Right ventricle myocardium superior (tissue), 1 donor: ENCODE results near the gene USPL1. TPM values are rescaled to one million over a fixed set of nuclear protein-coding genes. Genes with fewer than 3 reads are reported as not detected.

Source experiments
- total RNA-seq: library from RNA; stranded (reverse); fragmentation: NEBNext Ultra II Directional; extraction: Animal tissue kit (Norgen Biotek cat#: 25700); gene quantifications from one replicate; pipeline ENCODE4 v1.2.1, GENCODE V29; 2021
- donor health status: DM: no; HTN: yes; CAD: no; lungs with severe emphysema.

The USPL1 gene
- total RNA-seq, 1 donor from 2014 or later, result 8.8 TPM

Other genes starting within 250 kb of the USPL1 start
- not detected for gene UBE2L5, start 195.4 kb upstream of the USPL1 start, total RNA-seq
- gene HMGB1, start 152.0 kb upstream of the USPL1 start, total RNA-seq, result 163 TPM
- gene ALOX5AP, start 117.6 kb downstream of the USPL1 start, total RNA-seq, result 8.4 TPM